Mesenchymal stem cell (in vitro differentiated cells and primary cell): Measurements from ENCODE around the gene CLCN5.

ENCODE experiments used
- DNase-seq: peaks from one replicate; pipeline ENCODE4 v3.0.0-alpha.2; 2013
- H2AFZ ChIP-seq: one replicate; pipeline ENCODE4 v1.6.1; 2013; ENCODE audit warnings: low read depth, mild to moderate bottlenecking, control low read depth, inconsistent platforms, low read length, moderate library complexity
- H2AK5ac ChIP-seq: 2 replicates; pipeline ENCODE4 v1.6.1; 2013; ENCODE audit warnings: low read length, moderate library complexity, mild to moderate bottlenecking, inconsistent platforms; ENCODE audit not compliant: severe bottlenecking
- H2BK120ac ChIP-seq: one replicate; pipeline ENCODE4 v1.6.1; 2013; ENCODE audit warnings: low read depth, mild to moderate bottlenecking, inconsistent platforms, low read length, moderate library complexity
- H2BK12ac ChIP-seq, 2 experiments: one replicate each; pipeline ENCODE4 v1.6.1; 2013; ENCODE audit warnings: inconsistent platforms in 2 of 2, low read length in 2 of 2, mild to moderate bottlenecking in 2 of 2, moderate library complexity in 2 of 2, control low read depth in 1 of 2
- H2BK15ac ChIP-seq: one replicate; pipeline ENCODE4 v1.6.1; 2013; ENCODE audit warnings: mild to moderate bottlenecking, low read depth, inconsistent platforms; ENCODE audit not compliant: poor library complexity, severe bottlenecking
- H2BK5ac ChIP-seq: 2 replicates; pipeline ENCODE4 v1.6.1; 2013; ENCODE audit warnings: low read depth, mild to moderate bottlenecking, low read length, control low read depth, inconsistent platforms; ENCODE audit not compliant: poor library complexity, severe bottlenecking
- H3K14ac ChIP-seq, 2 experiments: one replicate each; pipeline ENCODE4 v1.6.1; 2013; ENCODE audit warnings: inconsistent platforms in 2 of 2, low read length in 2 of 2, control low read depth in 1 of 2, mild to moderate bottlenecking in 1 of 2, moderate library complexity in 1 of 2
- H3K18ac ChIP-seq, 2 experiments: one replicate each; pipeline ENCODE4 v1.6.1; 2013; ENCODE audit warnings: inconsistent platforms in 2 of 2, low read length in 2 of 2, control low read depth in 1 of 2, low read depth in 1 of 2, mild to moderate bottlenecking in 1 of 2
- H3K23ac ChIP-seq, 2 experiments: one replicate each; pipeline ENCODE4 v1.6.1; 2013; ENCODE audit warnings: inconsistent platforms in 2 of 2, low read length in 2 of 2, mild to moderate bottlenecking in 2 of 2, moderate library complexity in 2 of 2, control low read depth in 1 of 2
- H3K27ac ChIP-seq: 2 replicates; pipeline ENCODE4 v1.5.1; 2013; ENCODE audit warnings: mild to moderate bottlenecking, moderate library complexity, low read length, control low read depth, inconsistent platforms; ENCODE audit not compliant: poor library complexity, severe bottlenecking
- H3K27me3 ChIP-seq, 2 experiments: 2 replicates each; pipeline versions ENCODE4 v1.6.1 to v1.7.0; 2013; ENCODE audit warnings: low read length in 2 of 2, mild to moderate bottlenecking in 2 of 2, moderate library complexity in 2 of 2, control low read depth in 1 of 2, inconsistent platforms in 1 of 2; ENCODE audit not compliant: control insufficient read depth in 1 of 2, insufficient read depth in 1 of 2
- H3K36me3 ChIP-seq, 2 experiments: 2 replicates each; pipeline versions ENCODE4 v1.6.1 to v1.7.0; 2013; ENCODE audit warnings: low read length in 2 of 2, control low read depth in 1 of 2, inconsistent platforms in 1 of 2, low read depth in 1 of 2, mild to moderate bottlenecking in 1 of 2; ENCODE audit not compliant: insufficient read depth in 2 of 2, control insufficient read depth in 1 of 2
- H3K4ac ChIP-seq, 2 experiments: one replicate each; pipeline ENCODE4 v1.6.1; 2013; ENCODE audit warnings: inconsistent platforms in 2 of 2, low read length in 2 of 2, mild to moderate bottlenecking in 2 of 2, moderate library complexity in 2 of 2, control low read depth in 1 of 2, low read depth in 1 of 2
- H3K4me1 ChIP-seq: 2 replicates; pipeline ENCODE4 v1.6.1; 2013; ENCODE audit warnings: low read depth, low read length, control low read depth; ENCODE audit not compliant: control insufficient read depth, insufficient read depth
- H3K4me2 ChIP-seq: 2 replicates; pipeline ENCODE4 v1.6.1; 2013; ENCODE audit warnings: low read length, mild to moderate bottlenecking, inconsistent platforms; ENCODE audit not compliant: poor library complexity, severe bottlenecking
- H3K4me3 ChIP-seq, 2 experiments: 2 replicates each; pipeline versions ENCODE4 v1.5.1 to v1.7.0; 2013; ENCODE audit warnings: low read length in 2 of 2, mild to moderate bottlenecking in 2 of 2, control low read depth in 1 of 2, low read depth in 1 of 2; ENCODE audit not compliant: insufficient read depth in 1 of 2
- H3K79me1 ChIP-seq: replicated peaks from 2 replicates; pipeline ENCODE4 v1.6.1; 2013; ENCODE audit warnings: mild to moderate bottlenecking, control low read depth, low read length, inconsistent platforms; ENCODE audit not compliant: poor library complexity, severe bottlenecking
- H3K9ac ChIP-seq: 2 replicates; pipeline ENCODE4 v1.7.0; 2013; ENCODE audit warnings: mild to moderate bottlenecking, low read length, moderate library complexity
- H3K9me3 ChIP-seq: 2 replicates; pipeline ENCODE4 v1.7.0; 2013; ENCODE audit warnings: mild to moderate bottlenecking, low read length; ENCODE audit not compliant: control insufficient read depth
- H4K8ac ChIP-seq: one replicate; pipeline ENCODE4 v1.6.1; 2013; ENCODE audit warnings: inconsistent platforms, mild to moderate bottlenecking, low read length, moderate library complexity
- H4K91ac ChIP-seq: one replicate; pipeline ENCODE4 v1.6.1; 2013; ENCODE audit warnings: mild to moderate bottlenecking, low read length, inconsistent platforms
- WGBS: methylation state at CpG from one replicate; pipeline ENCODE4 v1.1.7; 2013; ENCODE audit warnings: mixed read lengths; 5-methylcytosine and 5-hydroxymethylcytosine counted together

The CLCN5 gene

DNA sequence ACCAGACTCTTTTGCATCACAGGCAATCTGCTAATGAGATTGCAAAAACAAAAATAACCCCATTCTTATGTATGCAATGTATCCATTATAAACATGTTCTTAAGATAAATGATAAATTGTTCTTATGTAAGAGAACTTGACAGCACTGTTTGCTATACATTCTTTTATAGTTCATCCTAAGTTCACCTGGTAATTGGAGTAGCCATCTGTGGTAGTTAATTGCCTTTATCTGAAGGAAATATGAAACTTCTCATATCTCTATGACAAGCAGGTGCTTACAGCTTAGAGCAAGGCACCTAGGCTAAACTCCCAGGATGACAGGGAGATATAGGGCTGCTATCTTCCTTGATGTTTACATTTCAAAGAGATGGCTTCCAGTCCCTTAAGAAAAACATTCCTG is 21.3 kb upstream of the CLCN5 start:
- H4K91ac ChIP-seq, result no peak overlapping the region
- H2BK15ac ChIP-seq, result no peak overlapping the region
- no peak overlapping the region for H3K23ac ChIP-seq
- H3K36me3 ChIP-seq, result no peaks in the 10 kb centered on the region
- no peak overlapping the region for H3K14ac ChIP-seq
- no peak overlapping the region for H3K4me3 ChIP-seq
- no peak overlapping the region for H2AFZ ChIP-seq
- H3K4me2 ChIP-seq, result no peak overlapping the region
- no peak overlapping the region for H3K9ac ChIP-seq
- no peak overlapping the region for H2BK120ac ChIP-seq
- H2BK5ac ChIP-seq, result no peak overlapping the region
- H3K4ac ChIP-seq, result no peak overlapping the region
- H4K8ac ChIP-seq, result no peak overlapping the region
- no peaks in the 10 kb centered on the region for H3K79me1 ChIP-seq
- H3K27me3 ChIP-seq, result peaks cover 0 to 21% of the 10 kb centered on the region in 2 experiments
- no peak overlapping the region for H3K27ac ChIP-seq
- no peak overlapping the region for H3K18ac ChIP-seq
- no peak overlapping the region for H2BK12ac ChIP-seq
- peaks cover 10% of the 10 kb centered on the region for H3K9me3 ChIP-seq
- no peaks in the 10 kb centered on the region for H3K4me1 ChIP-seq
- no peak for DNase-seq
- H2AK5ac ChIP-seq, result no peak overlapping the region

DNA sequence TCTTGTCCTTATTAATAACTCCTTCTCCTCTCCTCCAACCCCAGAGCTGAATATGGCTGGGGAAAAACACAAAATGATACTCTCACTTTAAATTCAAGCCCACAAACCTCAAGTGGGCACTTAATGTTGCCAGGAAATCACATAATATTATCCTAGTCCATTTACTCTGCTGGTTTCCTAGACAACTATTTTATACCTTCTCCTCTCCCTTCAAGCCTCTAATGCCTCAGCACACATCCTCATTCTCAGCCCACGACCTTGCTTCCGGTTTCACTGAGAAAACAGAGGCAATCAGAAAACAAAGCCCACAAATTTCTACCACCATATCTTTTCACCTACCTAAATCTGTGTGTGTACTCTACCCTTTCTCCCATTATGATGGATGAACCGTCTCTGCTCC is 12.1 kb upstream of the CLCN5 start:
- Histone ChIP-seq H3K27me3 (peaks cover 7 to 56% of the 10 kb centered on the region in 2 experiments), H2BK5ac (no peak overlapping the region), H3K9ac (no peak overlapping the region), H2AK5ac (no peak overlapping the region), H3K4me1 (no peaks in the 10 kb centered on the region), H2BK15ac (no peak overlapping the region), H4K8ac (no peak overlapping the region), H3K36me3 (no peaks in the 10 kb centered on the region), H3K4me2 (no peak overlapping the region), H3K4ac (no peak overlapping the region), H3K14ac (no peak overlapping the region), H3K9me3 (no peaks in the 10 kb centered on the region), H3K27ac (no peak overlapping the region), H3K18ac (no peak overlapping the region), H2BK12ac (no peak overlapping the region), H3K79me1 (no peaks in the 10 kb centered on the region), H4K91ac (no peak overlapping the region), H2BK120ac (no peak overlapping the region), H2AFZ (no peak overlapping the region), H3K23ac (no peak overlapping the region), H3K4me3 (no peak overlapping the region)
- peak; percentile 8 for DNase-seq
- 72% methylated on average over 3 of the region's 3 CpGs for WGBS

DNA sequence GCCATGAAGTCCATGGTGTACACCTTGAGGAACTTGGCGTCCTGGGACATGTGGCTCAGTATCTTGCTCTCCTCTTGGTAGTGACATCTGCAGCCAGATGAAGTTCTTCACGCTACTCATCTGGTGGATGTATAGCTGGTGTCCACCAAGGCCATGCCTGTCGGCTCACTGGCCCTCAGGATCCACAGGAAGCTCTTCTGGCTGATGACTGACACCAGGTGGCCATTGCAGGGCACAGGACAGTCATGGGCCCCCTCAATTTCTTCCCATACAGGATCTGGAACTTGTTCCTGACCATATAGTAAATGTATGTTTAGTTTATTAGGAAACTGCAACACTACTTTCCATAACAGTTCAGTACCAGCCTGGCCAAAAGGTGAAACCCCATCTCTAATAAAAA is 10.3 kb upstream of the CLCN5 start:
- Histone ChIP-seq H3K4me3 (no peak overlapping the region), H4K91ac (no peak overlapping the region), H3K79me1 (no peaks in the 10 kb centered on the region), H3K27me3 (peaks cover 7 to 56% of the 10 kb centered on the region in 2 experiments), H3K23ac (no peak overlapping the region), H3K9ac (no peak overlapping the region), H3K36me3 (no peaks in the 10 kb centered on the region), H2BK12ac (no peak overlapping the region), H2AFZ (no peak overlapping the region), H3K4ac (no peak overlapping the region), H2BK5ac (no peak overlapping the region), H2AK5ac (no peak overlapping the region), H3K4me2 (no peak overlapping the region), H3K27ac (no peak overlapping the region), H4K8ac (no peak overlapping the region), H2BK120ac (no peak overlapping the region), H2BK15ac (no peak overlapping the region), H3K14ac (no peak overlapping the region), H3K9me3 (no peaks in the 10 kb centered on the region), H3K18ac (no peak overlapping the region), H3K4me1 (no peaks in the 10 kb centered on the region)
- DNase-seq, result no peak
- 81% methylated on average over 3 of the region's 3 CpGs for WGBS

DNA sequence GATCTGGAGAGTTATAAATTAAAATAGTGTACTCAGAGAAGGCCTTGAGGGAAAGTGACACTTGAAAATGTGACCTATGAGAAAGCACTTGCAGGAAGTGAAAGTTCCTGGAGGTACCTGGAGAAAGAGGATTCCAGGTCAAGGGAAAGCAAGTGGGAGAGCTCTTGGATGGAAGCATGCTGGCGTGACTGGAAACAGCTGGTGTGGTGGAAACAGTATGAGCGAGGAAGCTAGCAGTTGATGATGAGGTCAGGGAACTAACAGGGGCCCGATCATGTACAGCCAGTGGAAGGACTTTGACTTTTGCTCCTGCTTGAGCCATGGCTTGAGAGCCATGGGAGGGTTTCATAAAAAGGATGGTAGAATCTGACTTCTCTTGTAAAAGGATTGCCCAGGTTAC is 9.5 kb upstream of the CLCN5 start:
- no peak overlapping the region for H3K27ac ChIP-seq
- peaks cover 7 to 53% of the 10 kb centered on the region in 2 experiments for H3K27me3 ChIP-seq
- no peak overlapping the region for H4K8ac ChIP-seq
- H3K79me1 ChIP-seq, result no peaks in the 10 kb centered on the region
- H3K18ac ChIP-seq, result no peak overlapping the region
- H3K36me3 ChIP-seq, result no peaks in the 10 kb centered on the region
- H3K4me1 ChIP-seq, result no peaks in the 10 kb centered on the region
- no peak overlapping the region for H2BK120ac ChIP-seq
- no peak overlapping the region for H2BK15ac ChIP-seq
- H2AK5ac ChIP-seq, result no peak overlapping the region
- H3K4ac ChIP-seq, result no peak overlapping the region
- no peak overlapping the region for H2AFZ ChIP-seq
- no peak overlapping the region for H3K23ac ChIP-seq
- no peak overlapping the region for H3K9ac ChIP-seq
- no peak overlapping the region for H3K4me3 ChIP-seq
- H3K9me3 ChIP-seq, result no peaks in the 10 kb centered on the region
- 78% methylated on average over 3 of the region's 3 CpGs for WGBS
- H4K91ac ChIP-seq, result no peak overlapping the region
- H2BK12ac ChIP-seq, result no peak overlapping the region
- no peak overlapping the region for H3K14ac ChIP-seq
- DNase-seq, result no peak
- H2BK5ac ChIP-seq, result no peak overlapping the region
- no peak overlapping the region for H3K4me2 ChIP-seq
